K562 (cell line): Measurements from ENCODE around the gene CCR8. TPM values are rescaled to one million over a fixed set of nuclear protein-coding genes. Genes with fewer than 3 reads are reported as not detected.

Source experiments
- ARHGAP35 ChIP-seq: fragments of 450-650 bp; IDR thresholded peaks from 2 replicates; pipeline ENCODE4 v1.6.1; 2018; ENCODE audit not compliant: partially characterized antibody
- ARID3B ChIP-seq: fragments of 250-450 bp; sonication (Bioruptor Pico); IDR thresholded peaks from 2 replicates; pipeline ENCODE4 v1.4.0; 2020; ENCODE audit warnings: borderline replicate concordance
- ASH1L ChIP-seq: fragments of 450-650 bp; IDR thresholded peaks from 2 replicates; pipeline ENCODE4 v1.6.1; 2018; ENCODE audit warnings: borderline replicate concordance, mild to moderate bottlenecking, low read depth; ENCODE audit not compliant: partially characterized antibody
- CREB3 ChIP-seq: fragments of 450-650 bp; conservative IDR thresholded peaks from 2 replicates; pipeline ENCODE4 v1.6.1; 2016; ENCODE audit warnings: missing genetic modification characterization, low read depth, mild to moderate bottlenecking, missing compliant biosample characterization, moderate library complexity
- DLX4 ChIP-seq: fragments of 250-450 bp; sonication (Bioruptor Pico); IDR thresholded peaks from 2 replicates; pipeline ENCODE4 v1.6.1; 2021; ENCODE audit warnings: mild to moderate bottlenecking
- FOXP1 ChIP-seq: sonication (generic); formaldehyde crosslinking; IDR thresholded peaks from 2 replicates; pipeline ENCODE4 v1.8.0; 2022; ENCODE audit warnings: mild to moderate bottlenecking, missing genetic modification reagents
- HNRNPUL1 ChIP-seq: fragments of 200-400 bp; formaldehyde crosslinking; IDR thresholded peaks from 2 replicates; pipeline ENCODE4 v1.6.1; 2017; ENCODE audit warnings: low read length
- KAT8 ChIP-seq: fragments of 450-650 bp; IDR thresholded peaks from 2 replicates; pipeline ENCODE4 v1.6.1; 2016; ENCODE audit warnings: low read depth, mild to moderate bottlenecking
- MIER1 ChIP-seq: fragments of 450-650 bp; IDR thresholded peaks from 2 replicates; pipeline ENCODE4 v1.6.1; 2016; ENCODE audit warnings: antibody characterized with exemption, mild to moderate bottlenecking, low read depth
- NCOA4 ChIP-seq: fragments of 450-650 bp; IDR thresholded peaks from 2 replicates; pipeline ENCODE4 v1.6.1; 2018; ENCODE audit warnings: mild to moderate bottlenecking; ENCODE audit not compliant: partially characterized antibody
- POLR3A ChIP-seq: IDR thresholded peaks from 2 replicates; pipeline ENCODE4 v1.6.1; 2011; ENCODE audit warnings: borderline replicate concordance, mild to moderate bottlenecking, moderate library complexity; ENCODE audit not compliant: insufficient read length, insufficient read depth; ENCODE audit errors: extremely low read depth
- PRMT5 ChIP-seq: sonication (generic); formaldehyde crosslinking; IDR thresholded peaks from 2 replicates; pipeline ENCODE4 v1.5.0; 2020; ENCODE audit warnings: missing genetic modification reagents
- RCOR1 ChIP-seq, 2 experiments: IDR thresholded peaks; 2 replicates each; pipeline ENCODE4 v1.6.1; 2012; ENCODE audit warnings: low read depth in 2 of 2, low read length in 2 of 2, borderline replicate concordance in 1 of 2, improper control_type of control experiment in 1 of 2
- SMAD4 ChIP-seq: fragments of 250-450 bp; sonication (Bioruptor Pico); conservative IDR thresholded peaks from 2 replicates; pipeline ENCODE4 v1.8.0; 2021; ENCODE audit warnings: inconsistent platforms, mild to moderate bottlenecking, moderate library complexity
- polyA plus RNA-seq, 8 experiments: library from polyadenylated mRNA; depleted of rRNA in 4 of 8; stranded (reverse) in 5 of 8; unstranded in 3 of 8; fragments of >200 nt; fragmentation: Nextera tagmentation in 2 of 8; fragmentation: Illumina TruSeq in 1 of 8; extraction: Ambion mirVana in 2 of 8; extraction: Trizol in 1 of 8; gene quantifications; 2 replicates each; pipeline versions ENCODE4 v1.2.1 to v1.2.3, GENCODE V29; 2011 to 2014; ENCODE audit warnings: inconsistent platforms in 1 of 8, missing spikeins in 1 of 8
- total RNA-seq, 7 experiments: library from RNA; depleted of rRNA in 6 of 7; stranded (reverse); fragments of >200 nt in 6 of 7; fragmentation: Illumina TruSeq in 2 of 7; extraction: Trizol in 2 of 7; gene quantifications; 2 replicates each; pipeline versions ENCODE4 v1.2.1 to v1.2.3, GENCODE V29; 2011 to 2021; ENCODE audit warnings: low replicate concordance in 1 of 7
- TF ChIP-seq, protein P1 (sequence below): sonication (generic); formaldehyde crosslinking; IDR thresholded peaks from 2 replicates; pipeline ENCODE4 v1.8.1; 2022; ENCODE audit warnings: missing genetic modification reagents
- TF ChIP-seq, protein P2 (sequence below): fragments of 450-650 bp; formaldehyde crosslinking; IDR thresholded peaks from 2 replicates; pipeline ENCODE4 v1.4.0; 2022; ENCODE audit warnings: mild to moderate bottlenecking, moderate library complexity
- TF ChIP-seq, protein P3 (sequence below): fragments of 150-350 bp; IDR thresholded peaks from 2 replicates; pipeline ENCODE4 v1.6.1; 2014; ENCODE audit warnings: low read depth, mild to moderate bottlenecking, low read length, borderline replicate concordance

The CCR8 gene
- total and polyA plus RNA-seq, 9 of the 15 experiments (the other 6 are each of a cell fraction or from before 2014, with no cell fraction given): not detected

DNA sequence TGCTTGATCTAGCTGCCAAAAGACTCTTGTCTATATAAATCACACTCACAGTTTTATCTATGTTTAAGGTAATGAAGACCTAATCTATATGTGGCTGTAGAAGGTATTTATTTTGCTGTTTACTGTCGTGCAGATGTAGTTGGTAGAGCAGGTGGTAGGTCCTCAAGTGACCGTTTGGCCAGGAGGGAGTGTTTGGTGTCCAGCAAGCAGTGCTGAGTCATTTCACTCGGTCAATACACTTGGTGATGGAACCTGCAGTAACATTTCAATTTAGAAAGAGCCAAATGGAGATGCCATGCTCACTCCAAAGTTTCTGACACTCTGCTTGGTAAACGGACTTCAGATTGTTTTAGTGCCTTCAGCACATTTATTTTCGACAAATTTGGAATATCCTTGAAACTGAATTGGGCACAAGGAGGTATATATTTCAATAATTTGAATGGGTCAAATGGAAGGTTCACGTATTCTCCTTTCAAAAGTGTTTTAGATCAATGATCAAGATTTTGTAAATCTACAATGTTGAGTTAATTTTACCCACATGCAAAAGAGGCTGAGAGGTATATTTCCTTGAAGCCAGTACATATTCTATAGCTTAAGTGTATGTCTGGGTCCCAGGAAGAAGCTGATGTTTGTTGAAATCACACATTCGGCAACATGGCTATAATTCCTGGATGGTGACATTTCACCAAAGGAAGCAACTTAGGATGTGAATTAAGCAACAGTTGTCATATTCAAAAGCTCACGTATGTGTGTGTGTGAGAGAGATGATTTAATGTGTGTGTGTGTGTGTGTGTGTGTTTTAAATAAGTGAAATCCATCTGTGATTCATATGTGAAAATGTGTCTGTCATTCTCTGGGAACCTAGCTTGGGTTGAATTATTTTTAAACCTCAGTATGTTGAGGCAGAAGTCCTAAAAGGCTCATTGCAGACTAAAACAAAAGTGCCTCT lies 42.0 kb upstream of the CCR8 start (continued):
- TF ChIP-seq, protein P1, sequence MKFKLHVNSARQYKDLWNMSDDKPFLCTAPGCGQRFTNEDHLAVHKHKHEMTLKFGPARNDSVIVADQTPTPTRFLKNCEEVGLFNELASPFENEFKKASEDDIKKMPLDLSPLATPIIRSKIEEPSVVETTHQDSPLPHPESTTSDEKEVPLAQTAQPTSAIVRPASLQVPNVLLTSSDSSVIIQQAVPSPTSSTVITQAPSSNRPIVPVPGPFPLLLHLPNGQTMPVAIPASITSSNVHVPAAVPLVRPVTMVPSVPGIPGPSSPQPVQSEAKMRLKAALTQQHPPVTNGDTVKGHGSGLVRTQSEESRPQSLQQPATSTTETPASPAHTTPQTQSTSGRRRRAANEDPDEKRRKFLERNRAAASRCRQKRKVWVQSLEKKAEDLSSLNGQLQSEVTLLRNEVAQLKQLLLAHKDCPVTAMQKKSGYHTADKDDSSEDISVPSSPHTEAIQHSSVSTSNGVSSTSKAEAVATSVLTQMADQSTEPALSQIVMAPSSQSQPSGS (CRISPR knock-in tag): no peak
- TF ChIP-seq MIER1 (no peak), FOXP1 (CRISPR knock-in tag) (0 out of 2 replicates have a peak, but pooled peaks have one; percentile 6), PRMT5 (CRISPR knock-in tag) (no peak), SMAD4 (CRISPR knock-in tag) (peak; percentile 79), CREB3 (tag) (no peak), ASH1L (no peak), KAT8 (no peak), RCOR1 (IDR thresholded peaks at IDR 0.05; ENCODE audit: borderline replicate concordance in 1 of 2, low read depth in 2 of 2, low read length in 2 of 2) (peak in 1 of 2 experiments; percentile 3; a peak in 1 of 4 replicates), ARHGAP35 (no peak), NCOA4 (no peak), DLX4 (CRISPR knock-in tag) (no peak), POLR3A (no peak), HNRNPUL1 (no peak), ARID3B (CRISPR knock-in tag) (no peak)
- TF ChIP-seq, protein P2, sequence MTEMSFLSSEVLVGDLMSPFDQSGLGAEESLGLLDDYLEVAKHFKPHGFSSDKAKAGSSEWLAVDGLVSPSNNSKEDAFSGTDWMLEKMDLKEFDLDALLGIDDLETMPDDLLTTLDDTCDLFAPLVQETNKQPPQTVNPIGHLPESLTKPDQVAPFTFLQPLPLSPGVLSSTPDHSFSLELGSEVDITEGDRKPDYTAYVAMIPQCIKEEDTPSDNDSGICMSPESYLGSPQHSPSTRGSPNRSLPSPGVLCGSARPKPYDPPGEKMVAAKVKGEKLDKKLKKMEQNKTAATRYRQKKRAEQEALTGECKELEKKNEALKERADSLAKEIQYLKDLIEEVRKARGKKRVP (CRISPR knock-in tag): 0 out of 2 replicates have a peak, but pooled peaks have one; percentile 59
- TF ChIP-seq, protein P3, sequence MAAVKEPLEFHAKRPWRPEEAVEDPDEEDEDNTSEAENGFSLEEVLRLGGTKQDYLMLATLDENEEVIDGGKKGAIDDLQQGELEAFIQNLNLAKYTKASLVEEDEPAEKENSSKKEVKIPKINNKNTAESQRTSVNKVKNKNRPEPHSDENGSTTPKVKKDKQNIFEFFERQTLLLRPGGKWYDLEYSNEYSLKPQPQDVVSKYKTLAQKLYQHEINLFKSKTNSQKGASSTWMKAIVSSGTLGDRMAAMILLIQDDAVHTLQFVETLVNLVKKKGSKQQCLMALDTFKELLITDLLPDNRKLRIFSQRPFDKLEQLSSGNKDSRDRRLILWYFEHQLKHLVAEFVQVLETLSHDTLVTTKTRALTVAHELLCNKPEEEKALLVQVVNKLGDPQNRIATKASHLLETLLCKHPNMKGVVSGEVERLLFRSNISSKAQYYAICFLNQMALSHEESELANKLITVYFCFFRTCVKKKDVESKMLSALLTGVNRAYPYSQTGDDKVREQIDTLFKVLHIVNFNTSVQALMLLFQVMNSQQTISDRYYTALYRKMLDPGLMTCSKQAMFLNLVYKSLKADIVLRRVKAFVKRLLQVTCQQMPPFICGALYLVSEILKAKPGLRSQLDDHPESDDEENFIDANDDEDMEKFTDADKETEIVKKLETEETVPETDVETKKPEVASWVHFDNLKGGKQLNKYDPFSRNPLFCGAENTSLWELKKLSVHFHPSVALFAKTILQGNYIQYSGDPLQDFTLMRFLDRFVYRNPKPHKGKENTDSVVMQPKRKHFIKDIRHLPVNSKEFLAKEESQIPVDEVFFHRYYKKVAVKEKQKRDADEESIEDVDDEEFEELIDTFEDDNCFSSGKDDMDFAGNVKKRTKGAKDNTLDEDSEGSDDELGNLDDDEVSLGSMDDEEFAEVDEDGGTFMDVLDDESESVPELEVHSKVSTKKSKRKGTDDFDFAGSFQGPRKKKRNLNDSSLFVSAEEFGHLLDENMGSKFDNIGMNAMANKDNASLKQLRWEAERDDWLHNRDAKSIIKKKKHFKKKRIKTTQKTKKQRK: no peak
